ENCODE measurements around the gene NOS1.

NOS1 gene

DNA sequence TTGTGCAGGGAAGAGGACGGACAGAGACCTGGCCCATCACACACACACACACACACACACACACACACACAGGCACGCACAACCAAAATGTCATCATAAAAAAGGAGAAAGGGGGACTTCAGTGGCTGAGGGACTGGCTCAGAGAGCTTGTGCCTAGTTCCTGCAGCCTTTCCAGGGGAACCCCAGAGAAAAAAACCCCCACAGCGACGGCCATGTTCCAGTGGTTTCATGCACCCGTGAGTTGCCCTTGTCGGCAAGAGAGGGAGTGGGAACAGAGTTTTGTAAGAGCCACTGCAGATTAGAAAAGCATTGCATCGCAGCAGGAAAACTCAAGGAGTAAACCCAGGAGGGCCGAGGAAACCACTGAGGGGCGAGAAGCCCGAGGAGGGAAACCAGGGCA, 146.6 kb downstream of the NOS1 start:
- Histone ChIP-seq H3K27me3 (replicated peaks in 2 of 5; ENCODE audit: control insufficient read depth in 4 of 5, insufficient read depth in 5 of 5, low read length in 4 of 5) (peaks cover 0 to 26% (median 7%) of the 10 kb centered on the region in 5 experiments), H3K4me3 (ENCODE audit: control insufficient read depth in 1 of 7, extremely low read depth in 1 of 7, insufficient read depth in 4 of 7, low read depth in 2 of 7, low read length in 6 of 7) (no peak overlapping the region), H3K4me1 (ENCODE audit: control extremely low read depth in 1 of 4, control insufficient read depth in 4 of 4, insufficient read depth in 4 of 4, low read length in 3 of 4) (no peaks in the 10 kb centered on the region), H3K36me3 (ENCODE audit: control insufficient read depth in 4 of 4, insufficient read depth in 4 of 4, low read length in 3 of 4) (no peaks in the 10 kb centered on the region), H3K27ac (ENCODE audit: insufficient read depth in 1 of 2, low read depth in 1 of 2, low read length in 2 of 2, poor library complexity in 1 of 2, severe bottlenecking in 2 of 2) (no peak overlapping the region), H3K9me3 (ENCODE audit: control extremely low read depth in 1 of 5, control insufficient read depth in 4 of 5, insufficient read depth in 2 of 5, low read depth in 1 of 5, low read length in 4 of 5) (no peaks in the 10 kb centered on the region)
- WGBS (ENCODE audit: insufficient coverage) = 74% methylated on average over 8 of the region's 10 CpGs
- ChIA-PET CTCF (no interaction called here), POLR2A (no interaction called here)
- DNase-seq = no peak

DNA sequence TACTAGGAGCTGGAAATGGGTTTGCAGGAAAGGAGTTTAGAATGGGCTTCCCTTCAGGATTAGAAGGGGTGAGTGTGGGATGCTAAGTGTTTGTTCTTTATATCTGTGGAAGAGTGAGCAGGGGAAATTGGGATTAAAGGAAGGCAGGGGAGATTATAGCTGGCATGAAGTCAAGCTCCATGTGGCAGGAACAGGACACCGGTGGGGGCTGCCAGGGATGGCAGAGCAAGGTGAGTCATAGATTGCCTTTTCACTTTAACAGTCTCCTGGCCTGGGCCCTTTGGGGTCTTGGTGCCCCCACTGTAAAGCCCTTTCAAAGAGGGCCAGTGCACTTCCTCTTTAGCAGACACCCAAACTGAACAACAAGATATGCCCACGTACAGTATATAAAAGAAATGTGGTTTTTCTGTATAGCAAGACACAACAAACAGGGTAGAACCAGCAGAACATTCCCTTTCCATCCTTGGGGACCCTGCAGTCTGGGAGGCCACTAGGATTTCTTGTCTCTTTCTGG, 148.1 kb downstream of the NOS1 start:
- Histone ChIP-seq H3K27ac (ENCODE audit: insufficient read depth in 1 of 2, low read depth in 1 of 2, low read length in 2 of 2, poor library complexity in 1 of 2, severe bottlenecking in 2 of 2) (no peak overlapping the region), H3K4me3 (ENCODE audit: control insufficient read depth in 1 of 7, extremely low read depth in 1 of 7, insufficient read depth in 4 of 7, low read depth in 2 of 7, low read length in 6 of 7) (no peak overlapping the region), H3K9me3 (ENCODE audit: control extremely low read depth in 1 of 5, control insufficient read depth in 4 of 5, insufficient read depth in 2 of 5, low read depth in 1 of 5, low read length in 4 of 5) (no peaks in the 10 kb centered on the region), H3K27me3 (replicated peaks in 2 of 5; ENCODE audit: control insufficient read depth in 4 of 5, insufficient read depth in 5 of 5, low read length in 4 of 5) (peaks cover 0 to 20% (median 9%) of the 10 kb centered on the region in 5 experiments), H3K4me1 (ENCODE audit: control extremely low read depth in 1 of 4, control insufficient read depth in 4 of 4, insufficient read depth in 4 of 4, low read length in 3 of 4) (no peaks in the 10 kb centered on the region), H3K36me3 (ENCODE audit: control insufficient read depth in 4 of 4, insufficient read depth in 4 of 4, low read length in 3 of 4) (no peaks in the 10 kb centered on the region)
- WGBS (ENCODE audit: insufficient coverage) = no CpG with 5 or more reads among the region's 2 CpGs
- DNase-seq = peak in 2 of 3 donors; percentile 9 to 20
- ChIA-PET CTCF (interaction anchor here (1.0 to 2.2 kb wide), 7 partner anchors 11 to 625 kb away, joined by 3 to 8 read pairs (median 4); no protein-coding TSS in a partner anchor), POLR2A (interaction anchor here (0.5 kb wide), 1 partner anchor 1511 kb away, joined by 3 read pairs; no protein-coding TSS in a partner anchor)

DNA sequence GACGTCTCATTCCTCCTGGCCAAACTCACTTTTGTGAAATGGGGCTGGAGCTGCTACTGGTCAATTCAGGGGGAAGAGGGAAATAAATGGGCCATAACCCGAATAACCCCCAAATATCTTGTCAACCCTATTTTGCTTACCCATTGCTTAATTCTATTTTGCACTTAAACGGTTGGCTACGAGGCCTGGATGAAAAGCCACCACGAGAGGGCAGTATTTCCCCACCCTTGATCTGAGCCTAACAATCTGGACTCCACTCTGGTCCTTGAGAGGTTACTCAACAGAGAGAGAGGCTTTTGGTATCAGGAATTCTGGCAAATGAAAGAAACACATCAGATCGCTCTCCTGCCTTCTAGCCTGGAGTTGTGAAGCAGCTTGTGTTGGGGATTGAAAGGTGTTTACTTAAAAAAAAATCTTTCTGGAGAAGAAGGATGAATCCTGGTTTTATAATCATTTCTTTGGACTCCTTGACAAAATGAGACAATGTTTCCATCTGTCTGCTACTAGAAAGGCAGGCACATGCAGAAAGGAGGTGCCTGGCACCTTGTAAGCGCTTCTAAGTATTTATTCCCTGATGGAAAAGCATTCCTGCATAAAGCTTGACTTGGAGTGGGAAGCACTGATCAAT, 148.7 kb downstream of the NOS1 start:
- DNase-seq = peak; percentile 45 to 79 (median 62)
- ChIA-PET POLR2A (interaction anchor here (0.5 kb wide), 1 partner anchor 1510 kb away, joined by 3 read pairs; no protein-coding TSS in a partner anchor), CTCF (interaction anchor here (1.0 to 2.2 kb wide), 7 partner anchors 10 to 625 kb away, joined by 3 to 8 read pairs (median 4); no protein-coding TSS in a partner anchor)
- Histone ChIP-seq H3K27me3 (replicated peaks in 2 of 5; ENCODE audit: control insufficient read depth in 4 of 5, insufficient read depth in 5 of 5, low read length in 4 of 5) (peaks cover 0 to 18% (median 9%) of the 10 kb centered on the region in 5 experiments), H3K9me3 (ENCODE audit: control extremely low read depth in 1 of 5, control insufficient read depth in 4 of 5, insufficient read depth in 2 of 5, low read depth in 1 of 5, low read length in 4 of 5) (no peaks in the 10 kb centered on the region), H3K4me3 (ENCODE audit: control insufficient read depth in 1 of 7, extremely low read depth in 1 of 7, insufficient read depth in 4 of 7, low read depth in 2 of 7, low read length in 6 of 7) (no peak overlapping the region), H3K36me3 (ENCODE audit: control insufficient read depth in 4 of 4, insufficient read depth in 4 of 4, low read length in 3 of 4) (no peaks in the 10 kb centered on the region), H3K4me1 (ENCODE audit: control extremely low read depth in 1 of 4, control insufficient read depth in 4 of 4, insufficient read depth in 4 of 4, low read length in 3 of 4) (no peaks in the 10 kb centered on the region), H3K27ac (ENCODE audit: insufficient read depth in 1 of 2, low read depth in 1 of 2, low read length in 2 of 2, poor library complexity in 1 of 2, severe bottlenecking in 2 of 2) (no peak overlapping the region)
- 20% methylated on average over 5 of the region's 7 CpGs for WGBS (ENCODE audit: insufficient coverage)

DNA sequence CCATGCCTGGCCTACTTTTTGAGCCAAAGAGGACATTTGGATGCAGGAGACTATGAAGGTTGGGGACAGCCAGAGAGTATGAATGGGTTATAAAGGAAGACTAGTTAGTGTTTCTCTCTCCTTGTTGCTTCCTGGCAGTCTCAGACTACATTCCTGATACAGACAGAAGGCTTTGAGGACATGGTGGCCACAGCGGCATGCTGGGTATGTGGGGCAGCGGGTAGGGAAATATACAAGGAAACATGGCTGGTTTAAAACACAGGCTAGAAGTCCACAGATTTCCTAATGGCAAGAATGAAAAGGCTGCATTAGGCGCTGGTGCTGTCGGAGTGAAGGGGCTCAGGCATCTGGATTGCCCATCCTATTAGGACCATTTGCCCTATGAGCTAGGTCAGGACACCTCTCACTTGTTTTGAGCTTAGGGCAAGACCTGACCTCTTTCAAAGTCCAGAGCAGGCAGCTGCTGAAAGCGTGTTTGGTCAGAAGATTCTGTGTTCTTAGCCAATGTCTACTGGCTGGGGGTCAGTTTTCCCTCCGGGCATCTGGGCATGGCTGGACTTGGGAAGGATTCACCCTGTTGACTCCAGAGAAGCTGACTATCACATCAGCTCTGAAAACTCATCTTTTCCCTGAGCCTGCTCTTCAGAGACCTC, 151.0 kb downstream of the NOS1 start:
- Histone ChIP-seq H3K27me3 (replicated peaks in 2 of 5; ENCODE audit: control insufficient read depth in 4 of 5, insufficient read depth in 5 of 5, low read length in 4 of 5) (peaks cover 0 to 20% (median 13%) of the 10 kb centered on the region in 5 experiments), H3K4me3 (ENCODE audit: control insufficient read depth in 1 of 7, extremely low read depth in 1 of 7, insufficient read depth in 4 of 7, low read depth in 2 of 7, low read length in 6 of 7) (no peak overlapping the region), H3K36me3 (ENCODE audit: control insufficient read depth in 4 of 4, insufficient read depth in 4 of 4, low read length in 3 of 4) (no peaks in the 10 kb centered on the region), H3K9me3 (ENCODE audit: control extremely low read depth in 1 of 5, control insufficient read depth in 4 of 5, insufficient read depth in 2 of 5, low read depth in 1 of 5, low read length in 4 of 5) (no peaks in the 10 kb centered on the region), H3K4me1 (ENCODE audit: control extremely low read depth in 1 of 4, control insufficient read depth in 4 of 4, insufficient read depth in 4 of 4, low read length in 3 of 4) (no peaks in the 10 kb centered on the region), H3K27ac (ENCODE audit: insufficient read depth in 1 of 2, low read depth in 1 of 2, low read length in 2 of 2, poor library complexity in 1 of 2, severe bottlenecking in 2 of 2) (no peak overlapping the region)
- 94% methylated on average over 6 of the region's 6 CpGs for WGBS (ENCODE audit: insufficient coverage)
- ChIA-PET POLR2A (no interaction called here), CTCF (interaction anchor here (1.0 to 2.5 kb wide), 3 partner anchors 8 to 627 kb away, joined by 3 to 9 read pairs (median 7); no protein-coding TSS in a partner anchor)
- no peak for DNase-seq

DNA sequence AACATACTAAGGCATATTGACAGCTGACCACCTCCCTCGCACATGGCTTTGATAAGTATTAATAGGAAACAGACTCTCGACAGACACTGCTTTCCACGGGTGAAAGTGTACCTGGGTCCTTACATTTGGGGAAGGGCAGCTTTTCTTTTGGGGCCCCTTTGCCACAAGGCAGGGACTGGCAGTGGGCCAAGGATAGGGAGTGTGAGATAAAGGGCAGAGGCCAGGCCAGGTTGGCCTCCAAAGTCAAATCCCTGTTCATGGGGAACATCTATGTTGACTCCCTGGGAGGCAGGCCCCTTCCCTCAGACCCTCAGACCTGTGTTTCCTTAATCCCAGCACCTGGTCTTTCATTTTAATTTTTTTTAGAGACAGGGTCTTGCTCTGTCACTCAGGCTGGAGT, 151.8 kb downstream of the NOS1 start:
- 80% methylated on average over 2 of the region's 3 CpGs for WGBS (ENCODE audit: insufficient coverage)
- POLR2A ChIA-PET = no interaction called here
- H3K4me3 ChIP-seq (ENCODE audit: control insufficient read depth in 1 of 7, extremely low read depth in 1 of 7, insufficient read depth in 4 of 7, low read depth in 2 of 7, low read length in 6 of 7) = no peak overlapping the region
- no peaks in the 10 kb centered on the region for H3K9me3 ChIP-seq (ENCODE audit: control extremely low read depth in 1 of 5, control insufficient read depth in 4 of 5, insufficient read depth in 2 of 5, low read depth in 1 of 5, low read length in 4 of 5)
- no peak for DNase-seq
- H3K36me3 ChIP-seq (ENCODE audit: control insufficient read depth in 4 of 4, insufficient read depth in 4 of 4, low read length in 3 of 4) = no peaks in the 10 kb centered on the region
- no peaks in the 10 kb centered on the region for H3K4me1 ChIP-seq (ENCODE audit: control extremely low read depth in 1 of 4, control insufficient read depth in 4 of 4, insufficient read depth in 4 of 4, low read length in 3 of 4)
- CTCF ChIA-PET = interaction anchor here (2.5 kb wide), 1 partner anchor 628 kb away, joined by 9 read pairs; no protein-coding TSS in a partner anchor
- H3K27ac ChIP-seq (ENCODE audit: insufficient read depth in 1 of 2, low read depth in 1 of 2, low read length in 2 of 2, poor library complexity in 1 of 2, severe bottlenecking in 2 of 2) = no peak overlapping the region
- peaks cover 0 to 18% (median 10%) of the 10 kb centered on the region in 5 experiments for H3K27me3 ChIP-seq (replicated peaks in 2 of 5; ENCODE audit: control insufficient read depth in 4 of 5, insufficient read depth in 5 of 5, low read length in 4 of 5)

DNA sequence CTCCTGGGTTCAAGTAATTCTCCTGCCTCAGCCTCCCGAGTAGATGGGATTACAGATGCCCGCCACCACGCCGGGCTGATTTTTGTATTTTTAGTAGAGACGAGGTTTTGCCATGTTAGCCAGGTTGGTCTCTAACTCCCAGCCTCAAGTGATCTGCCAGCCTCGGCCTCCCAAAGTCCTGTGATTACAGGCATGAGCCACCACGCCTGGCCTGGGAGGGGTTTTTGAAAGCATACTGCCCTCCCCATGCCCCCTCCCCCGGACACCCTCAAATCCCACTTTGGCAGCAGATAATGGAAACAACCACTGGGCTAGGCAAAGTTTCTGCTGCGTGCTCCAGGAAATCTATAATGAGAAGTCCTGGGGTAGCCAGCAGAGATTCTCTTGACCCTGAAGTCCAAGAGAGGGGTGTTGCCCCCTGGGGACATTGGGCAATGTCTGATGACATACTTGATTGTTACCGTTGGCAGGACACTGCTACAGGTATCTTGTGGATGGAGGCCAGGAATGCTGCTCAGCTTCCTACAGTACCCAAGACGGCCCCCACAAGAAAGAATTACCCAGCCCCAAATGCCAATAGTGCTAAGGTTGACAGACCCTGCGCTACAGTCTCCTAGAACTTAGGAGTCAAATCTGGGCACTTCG, 152.5 kb downstream of the NOS1 start:
- Histone ChIP-seq H3K27me3 (replicated peaks in 2 of 5; ENCODE audit: control insufficient read depth in 4 of 5, insufficient read depth in 5 of 5, low read length in 4 of 5) (peaks cover 0 to 14% (median 11%) of the 10 kb centered on the region in 5 experiments), H3K4me1 (ENCODE audit: control extremely low read depth in 1 of 4, control insufficient read depth in 4 of 4, insufficient read depth in 4 of 4, low read length in 3 of 4) (no peaks in the 10 kb centered on the region), H3K27ac (ENCODE audit: insufficient read depth in 1 of 2, low read depth in 1 of 2, low read length in 2 of 2, poor library complexity in 1 of 2, severe bottlenecking in 2 of 2) (no peak overlapping the region), H3K36me3 (ENCODE audit: control insufficient read depth in 4 of 4, insufficient read depth in 4 of 4, low read length in 3 of 4) (no peaks in the 10 kb centered on the region), H3K4me3 (ENCODE audit: control insufficient read depth in 1 of 7, extremely low read depth in 1 of 7, insufficient read depth in 4 of 7, low read depth in 2 of 7, low read length in 6 of 7) (no peak overlapping the region), H3K9me3 (ENCODE audit: control extremely low read depth in 1 of 5, control insufficient read depth in 4 of 5, insufficient read depth in 2 of 5, low read depth in 1 of 5, low read length in 4 of 5) (no peaks in the 10 kb centered on the region)
- ChIA-PET CTCF (interaction anchor here (2.5 kb wide), 1 partner anchor 628 kb away, joined by 9 read pairs; no protein-coding TSS in a partner anchor), POLR2A (no interaction called here)
- DNase-seq = no peak
- WGBS (ENCODE audit: insufficient coverage) = 91% methylated on average over 12 of the region's 13 CpGs

Data from common myeloid progenitor, CD34-positive (primary cell).